Activated naive CD8-positive, alpha-beta T cell treated with anti-CD3 and anti-CD28 coated beads, Interleukin-2, amount 50 U/mL, for 24 hours (primary cell): ENCODE data around the gene BRD7.

Experiments used
- ATAC-seq: fragments of 150-1000 bp; cut with Tn5 transposase; one replicate; pipeline ENCODE4 v1.10.0; 2021
- DNase-seq: peaks from one replicate; pipeline ENCODE4 v3.0.0; 2021
- H3K27ac Mint-ChIP-seq: one replicate; pipeline ENCODE4 v1.8.0; 2021; ENCODE audit warnings: mild to moderate bottlenecking, mixed read lengths
- H3K27me3 Mint-ChIP-seq: one replicate; pipeline ENCODE4 v1.8.0; 2021; ENCODE audit warnings: mixed read lengths
- H3K36me3 Mint-ChIP-seq: one replicate; pipeline ENCODE4 v1.8.0; 2021; ENCODE audit warnings: low read depth, mixed read lengths
- H3K4me1 Mint-ChIP-seq: one replicate; pipeline ENCODE4 v1.8.0; 2021; ENCODE audit warnings: mixed read lengths
- H3K4me3 Mint-ChIP-seq: one replicate; pipeline ENCODE4 v1.8.0; 2021; ENCODE audit warnings: mild to moderate bottlenecking, moderate library complexity, mixed read lengths
- H3K9me3 Mint-ChIP-seq: one replicate; pipeline ENCODE4 v1.8.0; 2021; ENCODE audit warnings: mixed read lengths

Gene BRD7

GRCh38 chr16:50293041-50293783 is 75.6 kb downstream of the BRD7 start:
- DNase-seq (no peak), ATAC-seq (no peak)
- Mint-ChIP-seq H3K4me1 (no peaks in the 10 kb centered on the region), H3K27me3 (no peaks in the 10 kb centered on the region), H3K27ac (no peak overlapping the region), H3K9me3 (no peaks in the 10 kb centered on the region), H3K4me3 (no peak overlapping the region), H3K36me3 (peaks cover 26% of the 10 kb centered on the region)

GRCh38 chr16:50292566-50292948 is 76.2 kb downstream of the BRD7 start:
- Mint-ChIP-seq H3K27ac (no peak overlapping the region), H3K36me3 (peaks cover 28% of the 10 kb centered on the region), H3K4me3 (no peak overlapping the region), H3K27me3 (no peaks in the 10 kb centered on the region), H3K4me1 (no peaks in the 10 kb centered on the region), H3K9me3 (no peaks in the 10 kb centered on the region)
- no peak for ATAC-seq
- no peak for DNase-seq

- Mint-ChIP-seq H3K27me3 (no peaks in the 10 kb centered on the region), H3K9me3 (no peaks in the 10 kb centered on the region), H3K4me1 (no peaks in the 10 kb centered on the region), H3K36me3 (peaks cover 29% of the 10 kb centered on the region), H3K27ac (no peak overlapping the region), H3K4me3 (no peak overlapping the region)
- ATAC-seq, result no peak
- no peak for DNase-seq
These were observed 76.8 kb downstream of the BRD7 start for GRCh38 chr16:50291719-50292565.

- no peaks in the 10 kb centered on the region for H3K9me3 Mint-ChIP-seq
- H3K4me3 Mint-ChIP-seq, result no peak overlapping the region
- no peak for ATAC-seq
- no peak overlapping the region for H3K27ac Mint-ChIP-seq
- H3K4me1 Mint-ChIP-seq, result no peaks in the 10 kb centered on the region
- peaks cover 35% of the 10 kb centered on the region for H3K36me3 Mint-ChIP-seq
- no peak for DNase-seq
- no peaks in the 10 kb centered on the region for H3K27me3 Mint-ChIP-seq
These were observed 77.9 kb downstream of the BRD7 start for GRCh38 chr16:50290856-50291255.

GRCh38 chr16:50289950-50290764 is 78.6 kb downstream of the BRD7 start:
- H3K27ac Mint-ChIP-seq, result no peak overlapping the region

GRCh38 chr16:50288920-50289319 is 79.9 kb downstream of the BRD7 start:
- ATAC-seq (no peak), DNase-seq (no peak)
- no peak overlapping the region for H3K27ac Mint-ChIP-seq
- no peak overlapping the region for H3K4me3 Mint-ChIP-seq
- peaks cover 18% of the 10 kb centered on the region for H3K4me1 Mint-ChIP-seq
- H3K9me3 Mint-ChIP-seq, result no peaks in the 10 kb centered on the region
- peaks cover 29% of the 10 kb centered on the region for H3K36me3 Mint-ChIP-seq
- no peaks in the 10 kb centered on the region for H3K27me3 Mint-ChIP-seq

More at GRCh38 chr16:50289950-50290764, 78.6 kb downstream of the BRD7 start:
- Mint-ChIP-seq H3K9me3 (no peaks in the 10 kb centered on the region), H3K36me3 (peaks cover 33% of the 10 kb centered on the region), H3K4me1 (peaks cover 6% of the 10 kb centered on the region), H3K4me3 (no peak overlapping the region), H3K27me3 (no peaks in the 10 kb centered on the region)
- ATAC-seq (no peak), DNase-seq (no peak)

- Mint-ChIP-seq H3K36me3 (peaks cover 28% of the 10 kb centered on the region), H3K4me3 (no peak overlapping the region), H3K4me1 (peaks cover 27% of the 10 kb centered on the region), H3K9me3 (no peaks in the 10 kb centered on the region), H3K27me3 (no peaks in the 10 kb centered on the region), H3K27ac (no peak overlapping the region)
- DNase-seq (no peak), ATAC-seq (no peak)
These were observed 80.8 kb downstream of the BRD7 start for GRCh38 chr16:50288026-50288425.

GRCh38 chr16:50286681-50287080 is 82.1 kb downstream of the BRD7 start:
- H3K4me1 Mint-ChIP-seq, result peaks cover 39% of the 10 kb centered on the region
- H3K27ac Mint-ChIP-seq, result no peak overlapping the region
- H3K9me3 Mint-ChIP-seq, result no peaks in the 10 kb centered on the region
- peaks cover 25% of the 10 kb centered on the region for H3K36me3 Mint-ChIP-seq
- DNase-seq (no peak), ATAC-seq (no peak)
- no peak overlapping the region for H3K4me3 Mint-ChIP-seq
- H3K27me3 Mint-ChIP-seq, result no peaks in the 10 kb centered on the region

GRCh38 chr16:50285406-50286003 is 83.3 kb downstream of the BRD7 start:
- Mint-ChIP-seq H3K36me3 (peaks cover 25% of the 10 kb centered on the region), H3K9me3 (no peaks in the 10 kb centered on the region), H3K4me3 (no peak overlapping the region), H3K27me3 (no peaks in the 10 kb centered on the region), H3K4me1 (peaks cover 50% of the 10 kb centered on the region), H3K27ac (no peak overlapping the region)
- DNase-seq, result no peak
- ATAC-seq, result no peak

GRCh38 chr16:50284131-50284911 is 84.5 kb downstream of the BRD7 start:
- H3K27me3 Mint-ChIP-seq, result no peaks in the 10 kb centered on the region
- no peaks in the 10 kb centered on the region for H3K9me3 Mint-ChIP-seq
- peak overlapping the region; percentile 41 for H3K27ac Mint-ChIP-seq
- H3K4me1 Mint-ChIP-seq, result peaks cover 62% of the 10 kb centered on the region
- no peak for ATAC-seq
- peaks cover 22% of the 10 kb centered on the region for H3K36me3 Mint-ChIP-seq
- H3K4me3 Mint-ChIP-seq, result no peak overlapping the region
- DNase-seq, result no peak

- H3K27me3 Mint-ChIP-seq, result no peaks in the 10 kb centered on the region
- H3K4me3 Mint-ChIP-seq, result no peak overlapping the region
- peak overlapping the region; percentile 46 for H3K27ac Mint-ChIP-seq
- no peak for DNase-seq
- no peak for ATAC-seq
- peaks cover 23% of the 10 kb centered on the region for H3K36me3 Mint-ChIP-seq
- H3K9me3 Mint-ChIP-seq, result no peaks in the 10 kb centered on the region
- peaks cover 74% of the 10 kb centered on the region for H3K4me1 Mint-ChIP-seq
These were observed 85.7 kb downstream of the BRD7 start for GRCh38 chr16:50282955-50283631.

- H3K9me3 Mint-ChIP-seq, result no peaks in the 10 kb centered on the region
- DNase-seq, result peak; percentile 65
These were observed 86.7 kb downstream of the BRD7 start for GRCh38 chr16:50282010-50282538.

GRCh38 chr16:50281391-50282009 is 87.3 kb downstream of the BRD7 start:
- Mint-ChIP-seq H3K27me3 (no peaks in the 10 kb centered on the region), H3K4me3 (peak overlapping the region; percentile 51), H3K4me1 (peaks cover 90% of the 10 kb centered on the region), H3K27ac (no peak overlapping the region), H3K9me3 (no peaks in the 10 kb centered on the region), H3K36me3 (peaks cover 22% of the 10 kb centered on the region)
- ATAC-seq (no peak), DNase-seq (no peak)

More at GRCh38 chr16:50282010-50282538, 86.7 kb downstream of the BRD7 start:
- Mint-ChIP-seq H3K27me3 (no peaks in the 10 kb centered on the region), H3K4me3 (peak overlapping the region; percentile 51), H3K36me3 (peaks cover 23% of the 10 kb centered on the region), H3K4me1 (peaks cover 84% of the 10 kb centered on the region), H3K27ac (peak overlapping the region; percentile 46)
- ATAC-seq, result peak; percentile 47
